Keratinocyte (primary cell): ENCODE measurements around the gene OGT. TPM values are rescaled to one million over a fixed set of nuclear protein-coding genes. Genes with fewer than 3 reads are reported as not detected.
"Not testable (repeated sequence)": the region's sequence is repeated elsewhere in the genome, so short reads cannot be mapped to it uniquely, and the experiment has no call there.

Experiments
- DNase-seq: peaks from one replicate; pipeline ENCODE4 v3.0.0-alpha.2; 2011; ENCODE audit warnings: low read depth, missing footprints, low spot score
- FAIRE-seq: peaks from 2 replicates; lab custom pipeline; 2011; peaks lifted over from hg19 to GRCh38; lab: Jason Lieb, UNC
- H2AFZ ChIP-seq: 2 replicates; pipeline ENCODE4 v1.6.0; 2012; ENCODE audit warnings: low read length, control low read depth, inconsistent platforms; ENCODE audit not compliant: control insufficient read depth
- H3K27ac ChIP-seq: 2 replicates; pipeline ENCODE4 v1.5.1; 2011; ENCODE audit warnings: low read length; ENCODE audit not compliant: control insufficient read depth, insufficient read depth
- H3K27me3 ChIP-seq: 3 replicates; pipeline ENCODE4 v1.6.0; 2011; ENCODE audit warnings: low read length; ENCODE audit not compliant: control insufficient read depth, insufficient read depth; ENCODE audit errors: extremely low read depth
- H3K36me3 ChIP-seq, 2 experiments: 2 replicates in 1 of 2; 3 replicates in 1 of 2; pipeline ENCODE4 v1.5.1; 2011; ENCODE audit warnings: low read length in 2 of 2, mild to moderate bottlenecking in 1 of 2; ENCODE audit not compliant: control insufficient read depth in 2 of 2, insufficient read depth in 2 of 2; ENCODE audit errors: extremely low read depth in 1 of 2
- H3K4me1 ChIP-seq: 3 replicates; pipeline ENCODE4 v1.5.1; 2011; ENCODE audit warnings: low read length; ENCODE audit not compliant: control insufficient read depth, insufficient read depth; ENCODE audit errors: extremely low read depth
- H3K4me2 ChIP-seq: 3 replicates; pipeline ENCODE4 v1.6.0; 2011; ENCODE audit warnings: low read depth, low read length; ENCODE audit not compliant: control insufficient read depth, insufficient read depth; ENCODE audit errors: extremely low read depth
- H3K4me3 ChIP-seq, 3 experiments: fragments of 200-600 bp in 1 of 3; sonication (generic) in 1 of 3; 2 replicates in 2 of 3; 3 replicates in 1 of 3; pipeline ENCODE4 v1.5.1; 2011 to 2016; ENCODE audit warnings: low read length in 3 of 3, mild to moderate bottlenecking in 3 of 3, control low read depth in 2 of 3, inconsistent platforms in 1 of 3, low read depth in 1 of 3, mixed read lengths in 1 of 3, mixed run types in 1 of 3, moderate library complexity in 1 of 3; ENCODE audit not compliant: control insufficient read depth in 2 of 3, insufficient read depth in 2 of 3; ENCODE audit errors: extremely low read depth in 1 of 3
- H3K79me2 ChIP-seq: 2 replicates; pipeline ENCODE4 v1.6.0; 2012; ENCODE audit warnings: low read length; ENCODE audit not compliant: control insufficient read depth, insufficient read depth
- H3K9ac ChIP-seq: 3 replicates; pipeline ENCODE4 v1.6.0; 2011; ENCODE audit warnings: low read length; ENCODE audit not compliant: control insufficient read depth, insufficient read depth; ENCODE audit errors: extremely low read depth
- H3K9me1 ChIP-seq: 3 replicates; pipeline ENCODE4 v1.6.0; 2011; ENCODE audit warnings: low read length; ENCODE audit not compliant: control insufficient read depth, insufficient read depth; ENCODE audit errors: extremely low read depth
- H3K9me3 ChIP-seq: 2 replicates; pipeline ENCODE4 v1.5.1; 2012; ENCODE audit warnings: low read depth, low read length; ENCODE audit not compliant: control insufficient read depth
- H4K20me1 ChIP-seq: 3 replicates; pipeline ENCODE4 v1.6.0; 2011; ENCODE audit warnings: low read length; ENCODE audit not compliant: control insufficient read depth, insufficient read depth; ENCODE audit errors: extremely low read depth
- CTCF ChIP-seq, 3 experiments: IDR thresholded peaks in 1 of 3; conservative IDR thresholded peaks in 1 of 3; optimal IDR thresholded peaks in 1 of 3; 2 replicates in 2 of 3; 3 replicates in 1 of 3; pipeline versions ENCODE3 to v1.5.1; 2011; ENCODE audit warnings: low read length in 3 of 3, mild to moderate bottlenecking in 3 of 3, moderate library complexity in 2 of 3, control low read depth in 1 of 3, inconsistent platforms in 1 of 3; ENCODE audit not compliant: insufficient read depth in 2 of 3; ENCODE audit errors: extremely low read depth in 1 of 3
- EZH2 ChIP-seq: IDR thresholded peaks from one replicate; pipeline ENCODE4 v1.6.1; 2012; ENCODE audit warnings: inconsistent platforms, mild to moderate bottlenecking, low read length, moderate library complexity
- dilution Hi-C: fragments of 300-500 bp; cut with MboI; formaldehyde crosslinking; loops from one replicate; pipeline ENCODE4 v1.7.0; 2020; ENCODE audit warnings: low sequenced_read_pairs; ENCODE audit not compliant: extremely low pct_ligation_motif_present
- polyA plus RNA-seq, 5 experiments: library from polyadenylated mRNA; depleted of rRNA in 3 of 5; stranded (reverse) in 3 of 5; stranded (forward) in 1 of 5; unstranded in 1 of 5; fragments of >200 nt; gene quantifications; 1 replicate in 1 of 5; 2 replicates in 3 of 5; 3 replicates in 1 of 5; pipeline versions ENCODE4 v1.2.1 to v1.2.3, GENCODE V29; 2011 to 2012; ENCODE audit warnings: missing spikeins in 2 of 5, low read depth in 1 of 5, low replicate concordance in 1 of 5

OGT gene
- polyA plus RNA-seq, 1 donor (not counting 4 experiments of a cell fraction or from before 2014, with no cell fraction given): 136 TPM

DNA sequence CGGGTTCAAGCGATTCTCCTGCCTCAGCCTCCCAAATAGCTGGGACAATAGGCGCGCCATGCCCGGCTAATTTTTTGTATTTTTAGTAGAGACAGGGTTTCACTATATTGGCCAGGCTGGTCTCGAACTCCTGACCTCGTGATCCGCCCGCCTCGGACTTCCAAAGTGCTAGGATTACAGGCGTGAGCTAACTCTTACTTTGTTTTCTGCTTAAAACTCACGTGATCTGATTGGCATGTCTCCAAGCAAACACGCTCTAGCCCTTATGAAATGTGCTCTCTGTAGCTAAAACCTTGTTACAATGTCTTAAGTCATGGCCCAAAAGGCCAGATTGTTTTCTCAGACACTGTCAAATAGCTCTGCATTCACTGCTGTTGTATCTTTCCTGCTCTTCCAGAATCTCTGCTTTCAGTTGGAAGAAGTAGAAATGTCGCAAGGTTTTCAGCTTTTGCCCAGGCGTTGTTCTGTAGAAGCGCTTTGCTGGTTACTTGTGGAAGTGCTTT is 39.7 kb upstream of the OGT start:
- no peak overlapping the region for H2AFZ ChIP-seq
- TF ChIP-seq EZH2: no peak
- H3K4me1 ChIP-seq: no peaks in the 10 kb centered on the region
- no peaks in the 10 kb centered on the region for H4K20me1 ChIP-seq
- dilution Hi-C loops: no loop called here
- no peaks in the 10 kb centered on the region for H3K9me1 ChIP-seq
- no peak overlapping the region for H3K27ac ChIP-seq
- DNase-seq (no peak), FAIRE-seq (no peak)
- H3K9ac ChIP-seq: no peak overlapping the region
- no peak overlapping the region for H3K4me2 ChIP-seq
- no peaks in the 10 kb centered on the region for H3K36me3 ChIP-seq
- no peak overlapping the region for H3K4me3 ChIP-seq
- no peaks in the 10 kb centered on the region for H3K27me3 ChIP-seq
- no peaks in the 10 kb centered on the region for H3K79me2 ChIP-seq
- H3K9me3 ChIP-seq: peaks cover 2% of the 10 kb centered on the region

DNA sequence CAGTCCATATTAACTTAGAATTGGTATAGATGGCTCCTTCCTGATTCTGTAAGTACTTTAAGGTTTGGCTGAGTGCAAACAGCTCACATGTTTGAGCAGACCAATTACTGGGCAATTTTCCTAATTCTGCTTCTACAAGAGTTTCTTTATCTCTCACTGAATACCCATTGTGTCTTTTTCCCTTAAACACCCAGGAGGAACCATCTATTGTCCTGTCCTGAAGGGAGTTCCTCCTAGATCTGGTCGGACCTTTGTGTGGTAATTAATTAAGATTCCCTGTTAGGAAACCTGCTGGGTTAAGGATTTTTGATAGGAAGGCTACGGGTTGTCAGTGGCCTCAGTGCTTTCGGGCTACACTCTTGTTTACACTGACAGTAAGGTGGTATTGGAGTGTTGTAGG is 36.9 kb upstream of the OGT start:
- dilution Hi-C loops: not testable (repeated sequence)

DNA sequence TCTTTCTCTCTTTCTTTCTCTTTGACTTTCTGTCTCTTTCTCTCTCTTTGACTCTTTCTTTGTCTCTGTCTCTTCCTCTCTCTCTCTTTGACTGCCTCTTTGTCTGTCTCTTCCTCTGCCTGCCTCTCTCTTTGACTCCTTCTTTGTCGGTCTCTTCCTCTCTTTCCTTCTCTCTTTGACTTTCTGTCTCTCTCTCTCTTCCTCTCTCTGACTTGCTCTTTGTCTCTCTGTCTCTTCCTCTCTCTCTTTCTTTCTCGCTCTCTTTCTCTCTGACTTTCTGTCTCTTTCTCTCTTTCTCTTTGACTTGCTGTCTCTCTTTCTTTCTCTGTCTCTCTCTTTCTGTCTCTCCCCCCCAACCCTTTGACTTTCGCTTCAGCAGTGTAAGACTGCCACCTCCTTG is 36.4 kb upstream of the OGT start:
- H3K9me1 ChIP-seq: no peaks in the 10 kb centered on the region
- no peaks in the 10 kb centered on the region for H3K4me1 ChIP-seq
- TF ChIP-seq CTCF (optimal IDR thresholded peaks at IDR 0.05 in 1 of 3, IDR thresholded peaks at IDR 0.05 in 1 of 3, conservative IDR thresholded peaks at IDR 0.05 in 1 of 3; ENCODE audit: extremely low read depth in 1 of 3, insufficient read depth in 2 of 3, low read length in 3 of 3) (no peak), EZH2 (no peak)
- FAIRE-seq (no peak), DNase-seq (no peak)
- H3K27me3 ChIP-seq: no peaks in the 10 kb centered on the region
- no peaks in the 10 kb centered on the region for H3K36me3 ChIP-seq
- H3K9me3 ChIP-seq: peaks cover 2% of the 10 kb centered on the region
- H3K4me2 ChIP-seq: no peak overlapping the region
- H3K4me3 ChIP-seq: no peak overlapping the region
- no peak overlapping the region for H2AFZ ChIP-seq
- dilution Hi-C loops: no loop called here
- no peak overlapping the region for H3K27ac ChIP-seq
- H3K79me2 ChIP-seq: no peaks in the 10 kb centered on the region
- H3K9ac ChIP-seq: no peak overlapping the region
- H4K20me1 ChIP-seq: no peaks in the 10 kb centered on the region

More for the DNA sequence above, 36.9 kb upstream of the OGT start:
- H4K20me1 ChIP-seq, H3K4me1 ChIP-seq, H2AFZ ChIP-seq, FAIRE-seq, DNase-seq, H3K27me3 ChIP-seq, H3K27ac ChIP-seq, H3K9me3 ChIP-seq, H3K79me2 ChIP-seq, H3K9ac ChIP-seq, H3K9me1 ChIP-seq, H3K4me3 ChIP-seq, H3K36me3 ChIP-seq, H3K4me2 ChIP-seq: not testable (repeated sequence)

DNA sequence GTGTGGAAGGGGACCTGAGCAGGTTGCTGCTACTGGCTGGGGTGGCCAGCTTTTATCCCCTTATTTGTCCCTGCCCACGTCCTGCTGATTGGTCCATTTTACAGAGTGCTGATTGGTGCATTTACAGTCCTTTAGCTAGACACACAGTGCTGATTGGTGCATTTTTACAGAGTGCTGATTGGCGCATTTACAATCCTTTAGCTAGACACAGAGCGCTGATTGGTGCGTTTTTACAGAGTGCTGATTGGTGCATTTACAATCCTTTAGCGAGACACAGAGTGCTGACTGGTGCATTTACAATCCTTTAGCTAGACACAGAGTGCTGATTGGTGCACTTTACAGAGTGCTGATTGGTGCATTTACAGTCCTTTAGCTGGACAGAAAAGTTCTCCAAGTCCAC is 30.8 kb upstream of the OGT start:
- DNase-seq, H3K27ac ChIP-seq, H2AFZ ChIP-seq, H3K36me3 ChIP-seq, H3K27me3 ChIP-seq, H4K20me1 ChIP-seq, H3K4me1 ChIP-seq, H3K79me2 ChIP-seq, FAIRE-seq, H3K4me3 ChIP-seq, H3K9ac ChIP-seq, H3K9me1 ChIP-seq, H3K9me3 ChIP-seq, dilution Hi-C loops, H3K4me2 ChIP-seq: not testable (repeated sequence)
